GM19438 (cell line): Measurements from ENCODE around the gene ANKMY1.

Experiments
- ATAC-seq: cut with Tn5 transposase; IDR thresholded peaks from one replicate; pipeline ENCODE4 v1.9.1; 2021; ENCODE audit warnings: low read depth; ENCODE audit not compliant: unreplicated experiment

ANKMY1 gene

GRCh38 chr2:240482141-240482540 lies 75.6 kb downstream of the ANKMY1 start:
- ATAC-seq, result no peak

GRCh38 chr2:240481720-240482119 lies 76.1 kb downstream of the ANKMY1 start:
- ATAC-seq, result no peak

- ATAC-seq, result no peak
These were observed 76.8 kb downstream of the ANKMY1 start for GRCh38 chr2:240480834-240481623.

- ATAC-seq, result no peak
These were observed 78.7 kb downstream of the ANKMY1 start for GRCh38 chr2:240479111-240479501.

- no peak for ATAC-seq
These were observed 79.3 kb downstream of the ANKMY1 start for GRCh38 chr2:240478346-240479110.

- ATAC-seq, result no peak
These were observed 79.9 kb downstream of the ANKMY1 start for GRCh38 chr2:240477916-240478315.

GRCh38 chr2:240473211-240473610 lies 84.6 kb downstream of the ANKMY1 start:
- no peak for ATAC-seq

- no peak for ATAC-seq
These were observed 85.6 kb downstream of the ANKMY1 start for GRCh38 chr2:240472078-240472790.

GRCh38 chr2:240469740-240470139 lies 88.0 kb downstream of the ANKMY1 start:
- ATAC-seq, result no peak

- ATAC-seq, result no peak
These were observed 88.5 kb downstream of the ANKMY1 start for GRCh38 chr2:240469239-240469636.

- ATAC-seq, result no peak
These were observed 89.2 kb downstream of the ANKMY1 start for GRCh38 chr2:240468303-240469238.

GRCh38 chr2:240467659-240468302 lies 90.0 kb downstream of the ANKMY1 start:
- no peak for ATAC-seq

- ATAC-seq, result no peak
These were observed 90.6 kb downstream of the ANKMY1 start for GRCh38 chr2:240467149-240467642.

GRCh38 chr2:240466579-240467148 lies 91.1 kb downstream of the ANKMY1 start:
- ATAC-seq, result no peak

- no peak for ATAC-seq
These were observed 91.8 kb downstream of the ANKMY1 start for GRCh38 chr2:240465765-240466578.

GRCh38 chr2:240465268-240465764 lies 92.5 kb downstream of the ANKMY1 start:
- ATAC-seq, result no peak

- no peak for ATAC-seq
These were observed 93.1 kb downstream of the ANKMY1 start for GRCh38 chr2:240464514-240465241.
